Liver (tissue), 9 donors: ENCODE data around the gene MKNK2. TPM values are rescaled to one million over a fixed set of nuclear protein-coding genes. Genes with fewer than 3 reads are reported as not detected.
"Not testable (repeated sequence)": the region's sequence is repeated elsewhere in the genome, so short reads cannot be mapped to it uniquely, and the experiment has no call there.

ENCODE experiments used
- DNase-seq: peaks from one replicate; pipeline ENCODE4 v3.0.0-alpha.2; 2017; ENCODE audit warnings: low spot score
- H3K27ac ChIP-seq, 2 donors: one replicate each; pipeline ENCODE4 v1.7.0; 2013; ENCODE audit warnings: inconsistent platforms in 2 of 2, low read length in 2 of 2, control low read depth in 1 of 2, low read depth in 1 of 2, mild to moderate bottlenecking in 1 of 2
- H3K27me3 ChIP-seq, 4 donors: one replicate each; pipeline versions ENCODE4 v1.6.1 to v1.7.0; 2013; ENCODE audit warnings: low read length in 3 of 4, inconsistent platforms in 1 of 4, mild to moderate bottlenecking in 1 of 4, moderate library complexity in 1 of 4; ENCODE audit not compliant: control insufficient read depth in 4 of 4, insufficient read depth in 4 of 4
- H3K36me3 ChIP-seq, 4 donors: one replicate each; pipeline versions ENCODE4 v1.6.1 to v1.7.0; 2013; ENCODE audit warnings: low read length in 3 of 4, mild to moderate bottlenecking in 3 of 4, low read depth in 1 of 4, moderate library complexity in 1 of 4; ENCODE audit not compliant: control insufficient read depth in 4 of 4, insufficient read depth in 3 of 4
- H3K4me1 ChIP-seq, 4 donors: one replicate each; pipeline versions ENCODE4 v1.6.1 to v1.7.0; 2013; ENCODE audit warnings: low read length in 3 of 4, mild to moderate bottlenecking in 3 of 4, moderate library complexity in 1 of 4; ENCODE audit not compliant: control insufficient read depth in 4 of 4, insufficient read depth in 4 of 4
- H3K4me3 ChIP-seq, 3 donors: one replicate each; pipeline versions ENCODE4 v1.6.1 to v1.7.0; 2013; ENCODE audit warnings: low read length in 3 of 3, control low read depth in 1 of 3, low read depth in 1 of 3, mild to moderate bottlenecking in 1 of 3
- H3K9ac ChIP-seq, 2 donors: one replicate each; pipeline ENCODE4 v1.7.0; 2013; ENCODE audit warnings: low read length in 2 of 2, mild to moderate bottlenecking in 2 of 2, moderate library complexity in 2 of 2, control low read depth in 1 of 2, low read depth in 1 of 2
- H3K9me3 ChIP-seq, 4 donors: one replicate each; pipeline versions ENCODE4 v1.6.1 to v1.7.0; 2013; ENCODE audit warnings: low read length in 3 of 4; ENCODE audit not compliant: control insufficient read depth in 4 of 4
- EGR1 ChIP-seq, 2 donors: IDR thresholded peaks; 2 replicates each; pipeline ENCODE4 v1.6.1; 2016 to 2018; ENCODE audit warnings: antibody characterized with exemption in 2 of 2, low read depth in 2 of 2
- GABPA ChIP-seq, 2 donors: IDR thresholded peaks in 1 of 2; conservative IDR thresholded peaks in 1 of 2; 2 replicates each; pipeline ENCODE4 v1.6.1; 2016; ENCODE audit warnings: antibody characterized with exemption in 2 of 2, mild to moderate bottlenecking in 1 of 2, moderate library complexity in 1 of 2
- HNF4A ChIP-seq, 2 donors: conservative IDR thresholded peaks; 2 replicates each; pipeline ENCODE4 v1.6.1; 2016; ENCODE audit warnings: antibody characterized with exemption in 2 of 2, mild to moderate bottlenecking in 2 of 2
- HNF4G ChIP-seq: IDR thresholded peaks from 2 replicates; pipeline ENCODE4 v1.6.1; 2016; ENCODE audit warnings: antibody characterized with exemption
- JUND ChIP-seq, 2 donors: IDR thresholded peaks; 2 replicates each; pipeline ENCODE4 v1.6.1; 2016; ENCODE audit warnings: antibody characterized with exemption in 2 of 2
- MAX ChIP-seq: IDR thresholded peaks from 2 replicates; pipeline ENCODE4 v1.6.1; 2016; ENCODE audit warnings: antibody characterized with exemption
- NR2F2 ChIP-seq: IDR thresholded peaks from 2 replicates; pipeline ENCODE4 v1.6.1; 2016; ENCODE audit warnings: antibody characterized with exemption
- RXRA ChIP-seq, 2 donors: IDR thresholded peaks; 2 replicates each; pipeline ENCODE4 v1.6.1; 2017 to 2018; ENCODE audit warnings: antibody characterized with exemption in 2 of 2, mild to moderate bottlenecking in 1 of 2
- SP1 ChIP-seq: IDR thresholded peaks from 2 replicates; pipeline ENCODE4 v1.6.1; 2018; ENCODE audit warnings: antibody characterized with exemption, mild to moderate bottlenecking
- TAF1 ChIP-seq: conservative IDR thresholded peaks from 2 replicates; pipeline ENCODE4 v1.6.1; 2016; ENCODE audit warnings: antibody characterized with exemption, mild to moderate bottlenecking
- YY1 ChIP-seq: IDR thresholded peaks from 2 replicates; pipeline ENCODE4 v1.6.1; 2016; ENCODE audit warnings: antibody characterized with exemption, mild to moderate bottlenecking
- ZBTB33 ChIP-seq: IDR thresholded peaks from 2 replicates; pipeline ENCODE4 v1.6.1; 2016; ENCODE audit warnings: antibody characterized with exemption
- WGBS: extraction: QIAGEN DNeasy Blood & Tissue Kit; methylation state at CpG from one replicate; pipeline ENCODE4 v1.1.7; 2013; 5-methylcytosine and 5-hydroxymethylcytosine counted together
- polyA plus RNA-seq, 2 donors: library from polyadenylated mRNA; stranded (reverse) in 1 of 2; unstranded in 1 of 2; fragments of 200-250 nt in 1 of 2; fragments of >200 nt in 1 of 2; fragmentation: Nextera tagmentation in 1 of 2; extraction: Ambion mirVana in 1 of 2; gene quantifications; one replicate each; pipeline versions ENCODE4 v1.2.1 to v1.2.3, GENCODE V29; 2013 to 2015
- total RNA-seq, 2 donors: library from RNA; depleted of rRNA; stranded (reverse); fragments of >200 nt; gene quantifications; one replicate each; pipeline ENCODE4 v1.2.3, GENCODE V29; 2014
- TF ChIP-seq, protein P1 (sequence below): fragments of 150-350 bp; IDR thresholded peaks from 2 replicates; pipeline ENCODE4 v1.5.1; 2017; ENCODE audit warnings: improper control_type of control experiment, low read depth, low read length; ENCODE audit not compliant: missing input control
- donor health status: healthy.
- donor health status: healthy.
- donor health status: healthy.
- donor health status: healthy.
- donor health status: healthy.

The MKNK2 gene
- total and polyA plus RNA-seq, 4 donors: 24.7 to 105 (median 46.4) TPM

GRCh38 chr19:2035590-2035991 is 15.5 kb downstream of the MKNK2 start (continued):
- TF ChIP-seq ZBTB33 (no peak), SP1 (no peak), GABPA (IDR thresholded peaks at IDR 0.05 in 1 of 2, conservative IDR thresholded peaks at IDR 0.05 in 1 of 2) (no peak), HNF4A (conservative IDR thresholded peaks at IDR 0.05) (no peak), JUND (IDR thresholded peaks at IDR 0.05) (no peak), TAF1 (no peak), MAX (no peak), HNF4G (no peak), YY1 (no peak)

- Histone ChIP-seq H3K9me3 (peaks cover 0 to 9% (median 2%) of the 10 kb centered on the region in 4 donors), H3K9ac (no peak overlapping the region), H3K4me3 (no peak overlapping the region), H3K27ac (no peak overlapping the region), H3K4me1 (peaks cover 3 to 20% (median 9%) of the 10 kb centered on the region in 4 donors), H3K27me3 (no peaks in the 10 kb centered on the region), H3K36me3 (peaks cover 3 to 19% (median 9%) of the 10 kb centered on the region in 4 donors)
- TF ChIP-seq RXRA (IDR thresholded peaks at IDR 0.05) (no peak), MAX (no peak), TAF1 (no peak), HNF4A (conservative IDR thresholded peaks at IDR 0.05) (no peak), EGR1 (IDR thresholded peaks at IDR 0.05; ENCODE audit: low read depth in 2 of 2) (no peak), NR2F2 (no peak), SP1 (no peak), ZBTB33 (no peak)
- TF ChIP-seq, protein P1, sequence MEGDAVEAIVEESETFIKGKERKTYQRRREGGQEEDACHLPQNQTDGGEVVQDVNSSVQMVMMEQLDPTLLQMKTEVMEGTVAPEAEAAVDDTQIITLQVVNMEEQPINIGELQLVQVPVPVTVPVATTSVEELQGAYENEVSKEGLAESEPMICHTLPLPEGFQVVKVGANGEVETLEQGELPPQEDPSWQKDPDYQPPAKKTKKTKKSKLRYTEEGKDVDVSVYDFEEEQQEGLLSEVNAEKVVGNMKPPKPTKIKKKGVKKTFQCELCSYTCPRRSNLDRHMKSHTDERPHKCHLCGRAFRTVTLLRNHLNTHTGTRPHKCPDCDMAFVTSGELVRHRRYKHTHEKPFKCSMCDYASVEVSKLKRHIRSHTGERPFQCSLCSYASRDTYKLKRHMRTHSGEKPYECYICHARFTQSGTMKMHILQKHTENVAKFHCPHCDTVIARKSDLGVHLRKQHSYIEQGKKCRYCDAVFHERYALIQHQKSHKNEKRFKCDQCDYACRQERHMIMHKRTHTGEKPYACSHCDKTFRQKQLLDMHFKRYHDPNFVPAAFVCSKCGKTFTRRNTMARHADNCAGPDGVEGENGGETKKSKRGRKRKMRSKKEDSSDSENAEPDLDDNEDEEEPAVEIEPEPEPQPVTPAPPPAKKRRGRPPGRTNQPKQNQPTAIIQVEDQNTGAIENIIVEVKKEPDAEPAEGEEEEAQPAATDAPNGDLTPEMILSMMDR: no peak
- WGBS: 47% methylated on average over 34 of the region's 34 CpGs
- peak; percentile 61 for DNase-seq
These were observed 16.1 kb downstream of the MKNK2 start for GRCh38 chr19:2034729-2035589.

- 93% methylated on average over 15 of the region's 15 CpGs for WGBS
- not testable (repeated sequence) for DNase-seq, H3K9ac ChIP-seq, H3K9me3 ChIP-seq, H3K27me3 ChIP-seq, H3K4me3 ChIP-seq, H3K27ac ChIP-seq
- peaks cover 2 to 15% (median 5%) of the 10 kb centered on the region in 4 donors for H3K36me3 ChIP-seq
- H3K4me1 ChIP-seq: peaks cover 3 to 20% (median 9%) of the 10 kb centered on the region in 4 donors
These were observed 16.8 kb downstream of the MKNK2 start for GRCh38 chr19:2034253-2034652.
